GM12878 (cell line): ENCODE results near the gene NBEAL1. TPM values are rescaled to one million over a fixed set of nuclear protein-coding genes. Genes with fewer than 3 reads are reported as not detected.

ENCODE experiments used
- ATAC-seq: fragments of 200-7000 bp; cut with Tn5 transposase; 3 replicates; pipeline ENCODE4 v1.9.1; 2020; ENCODE audit warnings: mild to moderate bottlenecking, moderate library complexity
- BruUV-seq: library from RNA; stranded (reverse); fragments of 400-500 nt; replicated peaks from 2 replicates; lab custom pipeline; 2021; lab: Mats Ljungman, UMichigan
- CTCF ChIA-PET: fragments of 300-600 bp; sonication (Branson Sonifier 250); formaldehyde crosslinking; extraction: SDS; loops from one replicate; lab custom pipeline; 2021; ENCODE audit warnings: inconsistent platforms; lab: Yijun Ruan, JAX
- POLR2A ChIA-PET: fragments of 350-600 bp; formaldehyde crosslinking; extraction: SDS; loops from one replicate; lab custom pipeline; 2021; ENCODE audit warnings: inconsistent platforms; lab: Charles Lee
- RAD21 ChIA-PET: fragments of 300-600 bp; sonication (Branson Sonifier 250); formaldehyde crosslinking; loops from one replicate; lab custom pipeline; 2023; ENCODE audit warnings: antibody characterized with exemption; ENCODE audit not compliant: unreplicated experiment; lab: Charles Lee
- SMC1A ChIA-PET: fragments of 300-600 bp; sonication (Branson Sonifier 250); formaldehyde crosslinking; loops from one replicate; lab custom pipeline; 2023; ENCODE audit not compliant: unreplicated experiment, uncharacterized antibody; lab: Charles Lee
- DNase-seq: peaks from one replicate; pipeline ENCODE4 v3.0.0-alpha.2; 2011; ENCODE audit warnings: low read depth, low spot score
- FAIRE-seq: peaks from 3 replicates; lab custom pipeline; 2011; peaks lifted over from hg19 to GRCh38; lab: Jason Lieb, UNC
- H2AFZ ChIP-seq: 2 replicates; pipeline ENCODE4 v1.6.0; 2011; ENCODE audit warnings: low read depth, low read length, control low read depth; ENCODE audit not compliant: control insufficient read depth
- H3K27ac ChIP-seq: 2 replicates; pipeline ENCODE4 v1.5.1; 2011; ENCODE audit warnings: control low read depth; ENCODE audit not compliant: control insufficient read depth, insufficient read depth
- H3K27me3 ChIP-seq, 2 experiments: replicated peaks in 1 of 2; 2 replicates each; pipeline versions ENCODE4 v1.6.0 to v1.6.1; 2011; ENCODE audit warnings: low read length in 1 of 2; ENCODE audit not compliant: control insufficient read depth in 2 of 2, insufficient read depth in 2 of 2
- H3K36me3 ChIP-seq, 2 experiments: 2 replicates each; pipeline ENCODE4 v1.5.1; 2011; ENCODE audit warnings: low read length in 1 of 2; ENCODE audit not compliant: control insufficient read depth in 2 of 2, insufficient read depth in 2 of 2
- H3K4me1 ChIP-seq: 2 replicates; pipeline ENCODE4 v1.6.1; 2011; ENCODE audit warnings: mild to moderate bottlenecking, low read length, moderate library complexity, mixed read lengths; ENCODE audit not compliant: control insufficient read depth, insufficient read depth
- H3K4me2 ChIP-seq: 2 replicates; pipeline ENCODE4 v1.6.0; 2011; ENCODE audit warnings: control low read depth; ENCODE audit not compliant: control insufficient read depth, insufficient read depth
- H3K4me3 ChIP-seq: fragments of 200-600 bp; sonication (generic); 2 replicates; pipeline ENCODE4 v1.5.1; 2016
- H3K79me2 ChIP-seq: 2 replicates; pipeline ENCODE4 v1.6.0; 2011; ENCODE audit warnings: low read length; ENCODE audit not compliant: control insufficient read depth, insufficient read depth
- H3K9ac ChIP-seq: 2 replicates; pipeline ENCODE4 v1.8.0; 2011; ENCODE audit warnings: low read length, control low read depth, mixed read lengths; ENCODE audit not compliant: control insufficient read depth, insufficient read depth
- H3K9me3 ChIP-seq: replicated peaks from 3 replicates; pipeline ENCODE4 v1.5.1; 2011; ENCODE audit warnings: mild to moderate bottlenecking, low read length; ENCODE audit not compliant: control insufficient read depth, insufficient read depth
- H4K20me1 ChIP-seq: 2 replicates; pipeline ENCODE4 v1.6.0; 2011; ENCODE audit not compliant: control insufficient read depth, insufficient read depth
- CHD2 ChIP-seq: IDR thresholded peaks from 2 replicates; pipeline ENCODE4 v1.6.1; 2011; ENCODE audit warnings: low read depth, low read length, improper control_type of control experiment, borderline replicate concordance
- ETV6 ChIP-seq, 2 experiments: fragments of 450-650 bp in 1 of 2; IDR thresholded peaks in 1 of 2; conservative IDR thresholded peaks in 1 of 2; 2 replicates each; pipeline ENCODE4 v1.6.1; 2014; ENCODE audit warnings: antibody characterized with exemption in 1 of 2, borderline replicate concordance in 1 of 2, low read depth in 1 of 2, mild to moderate bottlenecking in 1 of 2, moderate library complexity in 1 of 2
- FOXK2 ChIP-seq: fragments of 450-650 bp; IDR thresholded peaks from 2 replicates; pipeline ENCODE4 v1.6.1; 2017; ENCODE audit warnings: mild to moderate bottlenecking, moderate library complexity
- GABPA ChIP-seq: IDR thresholded peaks from 2 replicates; pipeline ENCODE4 v1.6.1; 2014; ENCODE audit warnings: antibody characterized with exemption, low read depth, mild to moderate bottlenecking, inconsistent platforms
- JUNB ChIP-seq: IDR thresholded peaks from 2 replicates; pipeline ENCODE4 v1.6.1; 2016; ENCODE audit warnings: antibody characterized with exemption, mild to moderate bottlenecking
- MEF2B ChIP-seq: fragments of 450-650 bp; IDR thresholded peaks from 2 replicates; pipeline ENCODE4 v1.6.1; 2018; ENCODE audit warnings: mild to moderate bottlenecking, moderate library complexity; ENCODE audit not compliant: partially characterized antibody, poor library complexity, severe bottlenecking
- MTA2 ChIP-seq: fragments of 450-650 bp; IDR thresholded peaks from 2 replicates; pipeline ENCODE4 v1.6.1; 2016; ENCODE audit warnings: low read depth, mild to moderate bottlenecking, moderate library complexity
- NFIC ChIP-seq: IDR thresholded peaks from 2 replicates; pipeline ENCODE4 v1.6.1; 2012; ENCODE audit warnings: low read depth, mild to moderate bottlenecking, inconsistent platforms, low read length, moderate library complexity
- NR2F1 ChIP-seq: fragments of 450-650 bp; conservative IDR thresholded peaks from 2 replicates; pipeline ENCODE4 v1.6.1; 2017; ENCODE audit warnings: mild to moderate bottlenecking
- RELB ChIP-seq: fragments of 450-650 bp; IDR thresholded peaks from 2 replicates; pipeline ENCODE4 v1.6.1; 2017; ENCODE audit warnings: low read depth, mild to moderate bottlenecking, moderate library complexity
- RFX5 ChIP-seq: IDR thresholded peaks from 2 replicates; pipeline ENCODE4 v1.6.1; 2011; ENCODE audit warnings: low read depth, low read length, improper control_type of control experiment
- SIN3A ChIP-seq: IDR thresholded peaks from 2 replicates; pipeline ENCODE4 v1.6.1; 2012; ENCODE audit warnings: low read depth, low read length, improper control_type of control experiment
- SMAD5 ChIP-seq: IDR thresholded peaks from 2 replicates; pipeline ENCODE4 v1.6.1; 2016; ENCODE audit warnings: antibody characterized with exemption, low read depth
- ZNF217 ChIP-seq: fragments of 450-650 bp; IDR thresholded peaks from 2 replicates; pipeline ENCODE4 v1.6.1; 2017; ENCODE audit warnings: antibody characterized with exemption, mild to moderate bottlenecking
- ZNF274 ChIP-seq: IDR thresholded peaks from one replicate; pipeline ENCODE4 v1.8.0; 2011; ENCODE audit not compliant: insufficient read length, insufficient read depth
- ZSCAN29 ChIP-seq: fragments of 450-650 bp; IDR thresholded peaks from 2 replicates; pipeline ENCODE4 v1.6.1; 2017; ENCODE audit warnings: mild to moderate bottlenecking, moderate library complexity
- WGBS: methylation state at CpG from one replicate; pipeline ENCODE4 v1.1.6; 2016; ENCODE audit warnings: low lambda C conversion rate; ENCODE audit not compliant: insufficient replicate concordance, insufficient coverage; ENCODE audit errors: missing lambda C conversion rate; 5-methylcytosine and 5-hydroxymethylcytosine counted together
- in situ Hi-C: fragments of 300-500 bp; cut with MboI; formaldehyde crosslinking; loops from 9 replicates; pipeline ENCODE4 v1.14.3; 2018; ENCODE audit warnings: mixed read lengths
- intact Hi-C: fragments of 100-400 bp; cut with micrococcal nuclease; formaldehyde crosslinking; loops from one replicate; pipeline ENCODE4 v1.14.2; 2022; ENCODE audit not compliant: unreplicated experiment
- polyA plus RNA-seq, 11 experiments: library from polyadenylated mRNA; depleted of rRNA in 4 of 11; unstranded in 6 of 11; stranded (reverse) in 5 of 11; fragments of >200 nt; fragmentation: Nextera tagmentation in 4 of 11; fragmentation: Illumina TruSeq in 1 of 11; extraction: Ambion mirVana in 4 of 11; extraction: Trizol in 1 of 11; gene quantifications; 1 replicate in 1 of 11; 2 replicates in 10 of 11; pipeline versions ENCODE4 v1.2.1 to v1.2.3, GENCODE V29; 2011 to 2016; ENCODE audit warnings: inconsistent platforms in 2 of 11, missing spikeins in 2 of 11, low read depth in 1 of 11
- total RNA-seq, 4 experiments: library from RNA; depleted of rRNA in 3 of 4; stranded (reverse); fragments of >200 nt in 3 of 4; fragmentation: Illumina TruSeq in 1 of 4; extraction: Trizol in 1 of 4; gene quantifications; 2 replicates each; pipeline versions ENCODE4 v1.2.1 to v1.2.3, GENCODE V29; 2013 to 2021
- TF ChIP-seq, protein P1 (sequence below): fragments of 450-650 bp; formaldehyde crosslinking; IDR thresholded peaks from 2 replicates; pipeline ENCODE4 v1.4.0; 2020; ENCODE audit warnings: mild to moderate bottlenecking, moderate library complexity
- TF ChIP-seq, protein P2 (sequence below): IDR thresholded peaks from 2 replicates; pipeline ENCODE4 v1.6.1; 2012; ENCODE audit warnings: low read depth, low read length, improper control_type of control experiment
- TF ChIP-seq, protein P3 (sequence below): IDR thresholded peaks from 2 replicates; pipeline ENCODE4 v1.6.1; 2011; ENCODE audit warnings: borderline replicate concordance, low read depth, mild to moderate bottlenecking, moderate library complexity, mixed read lengths, low read length; ENCODE audit not compliant: insufficient read depth; ENCODE audit errors: extremely low read length

NBEAL1 gene
- total and polyA plus RNA-seq, 10 of the 15 experiments (the other 5 are each of a cell fraction or from before 2014, with no cell fraction given), result 1.9 to 16.1 (median 7.2) TPM

- FAIRE-seq (no peak), DNase-seq (no peak), ATAC-seq (no peak)
- Histone ChIP-seq H3K79me2 (no peaks in the 10 kb centered on the region), H3K4me3 (no peak overlapping the region), H3K9me3 (no peaks in the 10 kb centered on the region), H3K4me2 (no peak overlapping the region), H3K4me1 (no peaks in the 10 kb centered on the region), H3K9ac (no peak overlapping the region), H2AFZ (no peak overlapping the region), H3K36me3 (no peaks in the 10 kb centered on the region), H3K27me3 (no peaks in the 10 kb centered on the region), H3K27ac (no peak overlapping the region), H4K20me1 (no peaks in the 10 kb centered on the region)
- ChIA-PET CTCF (interaction anchor here (1.4 kb wide), 1 partner anchor 561 kb away, joined by 4 read pairs; no protein-coding TSS in a partner anchor), RAD21 (no interaction called here), SMC1A (interaction anchor here (0.7 kb wide), 1 partner anchor 106 kb away, joined by 3 read pairs; no protein-coding TSS in a partner anchor), POLR2A (no interaction called here)
- TF ChIP-seq NFIC, result no peak
- no peak for TF ChIP-seq CHD2
- TF ChIP-seq ETV6 (conservative IDR thresholded peaks at IDR 0.05 in 1 of 2, IDR thresholded peaks at IDR 0.05 in 1 of 2; ENCODE audit: borderline replicate concordance in 1 of 2, low read depth in 1 of 2), result no peak
- TF ChIP-seq JUNB, result no peak
- no peak for TF ChIP-seq RELB
- no peak for TF ChIP-seq FOXK2
- TF ChIP-seq MEF2B, result no peak
- TF ChIP-seq, protein P1, sequence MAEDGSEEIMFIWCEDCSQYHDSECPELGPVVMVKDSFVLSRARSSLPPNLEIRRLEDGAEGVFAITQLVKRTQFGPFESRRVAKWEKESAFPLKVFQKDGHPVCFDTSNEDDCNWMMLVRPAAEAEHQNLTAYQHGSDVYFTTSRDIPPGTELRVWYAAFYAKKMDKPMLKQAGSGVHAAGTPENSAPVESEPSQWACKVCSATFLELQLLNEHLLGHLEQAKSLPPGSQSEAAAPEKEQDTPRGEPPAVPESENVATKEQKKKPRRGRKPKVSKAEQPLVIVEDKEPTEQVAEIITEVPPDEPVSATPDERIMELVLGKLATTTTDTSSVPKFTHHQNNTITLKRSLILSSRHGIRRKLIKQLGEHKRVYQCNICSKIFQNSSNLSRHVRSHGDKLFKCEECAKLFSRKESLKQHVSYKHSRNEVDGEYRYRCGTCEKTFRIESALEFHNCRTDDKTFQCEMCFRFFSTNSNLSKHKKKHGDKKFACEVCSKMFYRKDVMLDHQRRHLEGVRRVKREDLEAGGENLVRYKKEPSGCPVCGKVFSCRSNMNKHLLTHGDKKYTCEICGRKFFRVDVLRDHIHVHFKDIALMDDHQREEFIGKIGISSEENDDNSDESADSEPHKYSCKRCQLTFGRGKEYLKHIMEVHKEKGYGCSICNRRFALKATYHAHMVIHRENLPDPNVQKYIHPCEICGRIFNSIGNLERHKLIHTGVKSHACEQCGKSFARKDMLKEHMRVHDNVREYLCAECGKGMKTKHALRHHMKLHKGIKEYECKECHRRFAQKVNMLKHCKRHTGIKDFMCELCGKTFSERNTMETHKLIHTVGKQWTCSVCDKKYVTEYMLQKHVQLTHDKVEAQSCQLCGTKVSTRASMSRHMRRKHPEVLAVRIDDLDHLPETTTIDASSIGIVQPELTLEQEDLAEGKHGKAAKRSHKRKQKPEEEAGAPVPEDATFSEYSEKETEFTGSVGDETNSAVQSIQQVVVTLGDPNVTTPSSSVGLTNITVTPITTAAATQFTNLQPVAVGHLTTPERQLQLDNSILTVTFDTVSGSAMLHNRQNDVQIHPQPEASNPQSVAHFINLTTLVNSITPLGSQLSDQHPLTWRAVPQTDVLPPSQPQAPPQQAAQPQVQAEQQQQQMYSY (CRISPR knock-in tag), result no peak
- no peak for TF ChIP-seq ZSCAN29
- TF ChIP-seq SMAD5, result no peak
- no peak for TF ChIP-seq NR2F1
- no peak for TF ChIP-seq RFX5
- no peak for TF ChIP-seq SIN3A
- TF ChIP-seq, protein P2, sequence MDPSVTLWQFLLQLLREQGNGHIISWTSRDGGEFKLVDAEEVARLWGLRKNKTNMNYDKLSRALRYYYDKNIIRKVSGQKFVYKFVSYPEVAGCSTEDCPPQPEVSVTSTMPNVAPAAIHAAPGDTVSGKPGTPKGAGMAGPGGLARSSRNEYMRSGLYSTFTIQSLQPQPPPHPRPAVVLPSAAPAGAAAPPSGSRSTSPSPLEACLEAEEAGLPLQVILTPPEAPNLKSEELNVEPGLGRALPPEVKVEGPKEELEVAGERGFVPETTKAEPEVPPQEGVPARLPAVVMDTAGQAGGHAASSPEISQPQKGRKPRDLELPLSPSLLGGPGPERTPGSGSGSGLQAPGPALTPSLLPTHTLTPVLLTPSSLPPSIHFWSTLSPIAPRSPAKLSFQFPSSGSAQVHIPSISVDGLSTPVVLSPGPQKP, result no peak
- TF ChIP-seq, protein P3, sequence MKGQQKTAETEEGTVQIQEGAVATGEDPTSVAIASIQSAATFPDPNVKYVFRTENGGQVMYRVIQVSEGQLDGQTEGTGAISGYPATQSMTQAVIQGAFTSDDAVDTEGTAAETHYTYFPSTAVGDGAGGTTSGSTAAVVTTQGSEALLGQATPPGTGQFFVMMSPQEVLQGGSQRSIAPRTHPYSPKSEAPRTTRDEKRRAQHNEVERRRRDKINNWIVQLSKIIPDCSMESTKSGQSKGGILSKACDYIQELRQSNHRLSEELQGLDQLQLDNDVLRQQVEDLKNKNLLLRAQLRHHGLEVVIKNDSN, result no peak
- TF ChIP-seq GABPA, result no peak
- TF ChIP-seq MTA2, result no peak
- no peak for TF ChIP-seq ZNF274
- TF ChIP-seq ZNF217, result no peak
- no TSS peak for BruUV-seq
- intact Hi-C loops (no loop called here), in situ Hi-C loops (no loop called here)
- 20% methylated on average over 1 of the region's 1 CpG for WGBS
Observed at GRCh38 chr2:203149194-203149593, 134.5 kb downstream of the NBEAL1 start.
